HCT116 (cell line): ENCODE data around the gene STON2.

Experiments
- EGR1 ChIP-seq: IDR thresholded peaks from 2 replicates; pipeline ENCODE4 v1.6.1; 2012; ENCODE audit warnings: low read depth
- EZH2phosphoT487 ChIP-seq: fragments of 200-600 bp; IDR thresholded peaks from 2 replicates; pipeline ENCODE4 v1.6.1; 2018; ENCODE audit warnings: antibody characterized with exemption, borderline replicate concordance
- POLR2A ChIP-seq: IDR thresholded peaks from 2 replicates; pipeline ENCODE4 v1.7.0; 2011; ENCODE audit warnings: borderline replicate concordance; ENCODE audit not compliant: insufficient read depth, insufficient read length; ENCODE audit errors: extremely low read depth
- POLR2AphosphoS5 ChIP-seq: IDR thresholded peaks from 2 replicates; pipeline ENCODE4 v1.6.1; 2011; ENCODE audit warnings: mild to moderate bottlenecking, low read depth, low read length, moderate library complexity
- RAD21 ChIP-seq: IDR thresholded peaks from 2 replicates; pipeline ENCODE4 v1.6.1; 2012; ENCODE audit warnings: low read depth, mild to moderate bottlenecking
- TF ChIP-seq, protein P1 (sequence below), 3 experiments: fragments of 200-600 bp in 1 of 3; sonication (generic) in 1 of 3; IDR thresholded peaks in 2 of 3; conservative IDR thresholded peaks in 1 of 3; 2 replicates each; pipeline ENCODE4 v1.5.1; 2012 to 2017; ENCODE audit warnings: low read depth in 2 of 3, low read length in 2 of 3, antibody characterized with exemption in 1 of 3, borderline replicate concordance in 1 of 3, control low read depth in 1 of 3, mild to moderate bottlenecking in 1 of 3, mixed read lengths in 1 of 3, mixed run types in 1 of 3, moderate library complexity in 1 of 3; ENCODE audit not compliant: insufficient read depth in 1 of 3
- TF ChIP-seq, protein P2 (sequence below): IDR thresholded peaks from 2 replicates; pipeline ENCODE4 v1.6.1; 2012; ENCODE audit warnings: low read depth
- TF ChIP-seq, protein P3 (sequence below): IDR thresholded peaks from 2 replicates; pipeline ENCODE4 v1.6.1; 2012

DNA sequence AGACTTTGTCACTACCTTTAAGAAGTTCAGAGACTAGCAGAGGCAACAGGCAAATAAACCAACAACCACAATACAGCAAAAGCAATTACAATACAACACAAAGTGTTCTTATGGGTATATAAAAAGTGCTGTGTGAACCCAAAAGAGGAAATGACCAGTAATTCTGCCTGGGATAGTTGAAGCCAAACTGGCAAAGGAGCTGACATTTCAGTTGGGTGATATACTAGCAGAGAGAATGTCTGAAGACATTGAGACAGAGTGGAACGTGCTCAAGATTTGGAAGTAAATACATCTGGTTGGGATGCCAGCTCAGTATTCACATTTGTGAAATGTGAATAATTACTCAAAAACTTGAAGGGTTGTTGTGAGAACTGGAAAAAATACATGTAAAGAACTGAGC lies 98.8 kb downstream of the STON2 start:
- TF ChIP-seq POLR2AphosphoS5 = no peak
- TF ChIP-seq, protein P1, sequence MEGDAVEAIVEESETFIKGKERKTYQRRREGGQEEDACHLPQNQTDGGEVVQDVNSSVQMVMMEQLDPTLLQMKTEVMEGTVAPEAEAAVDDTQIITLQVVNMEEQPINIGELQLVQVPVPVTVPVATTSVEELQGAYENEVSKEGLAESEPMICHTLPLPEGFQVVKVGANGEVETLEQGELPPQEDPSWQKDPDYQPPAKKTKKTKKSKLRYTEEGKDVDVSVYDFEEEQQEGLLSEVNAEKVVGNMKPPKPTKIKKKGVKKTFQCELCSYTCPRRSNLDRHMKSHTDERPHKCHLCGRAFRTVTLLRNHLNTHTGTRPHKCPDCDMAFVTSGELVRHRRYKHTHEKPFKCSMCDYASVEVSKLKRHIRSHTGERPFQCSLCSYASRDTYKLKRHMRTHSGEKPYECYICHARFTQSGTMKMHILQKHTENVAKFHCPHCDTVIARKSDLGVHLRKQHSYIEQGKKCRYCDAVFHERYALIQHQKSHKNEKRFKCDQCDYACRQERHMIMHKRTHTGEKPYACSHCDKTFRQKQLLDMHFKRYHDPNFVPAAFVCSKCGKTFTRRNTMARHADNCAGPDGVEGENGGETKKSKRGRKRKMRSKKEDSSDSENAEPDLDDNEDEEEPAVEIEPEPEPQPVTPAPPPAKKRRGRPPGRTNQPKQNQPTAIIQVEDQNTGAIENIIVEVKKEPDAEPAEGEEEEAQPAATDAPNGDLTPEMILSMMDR (IDR thresholded peaks at IDR 0.05 in 2 of 3, conservative IDR thresholded peaks at IDR 0.05 in 1 of 3; ENCODE audit: borderline replicate concordance in 1 of 3, insufficient read depth in 1 of 3, low read depth in 2 of 3, low read length in 2 of 3) = no peak
- TF ChIP-seq, protein P2, sequence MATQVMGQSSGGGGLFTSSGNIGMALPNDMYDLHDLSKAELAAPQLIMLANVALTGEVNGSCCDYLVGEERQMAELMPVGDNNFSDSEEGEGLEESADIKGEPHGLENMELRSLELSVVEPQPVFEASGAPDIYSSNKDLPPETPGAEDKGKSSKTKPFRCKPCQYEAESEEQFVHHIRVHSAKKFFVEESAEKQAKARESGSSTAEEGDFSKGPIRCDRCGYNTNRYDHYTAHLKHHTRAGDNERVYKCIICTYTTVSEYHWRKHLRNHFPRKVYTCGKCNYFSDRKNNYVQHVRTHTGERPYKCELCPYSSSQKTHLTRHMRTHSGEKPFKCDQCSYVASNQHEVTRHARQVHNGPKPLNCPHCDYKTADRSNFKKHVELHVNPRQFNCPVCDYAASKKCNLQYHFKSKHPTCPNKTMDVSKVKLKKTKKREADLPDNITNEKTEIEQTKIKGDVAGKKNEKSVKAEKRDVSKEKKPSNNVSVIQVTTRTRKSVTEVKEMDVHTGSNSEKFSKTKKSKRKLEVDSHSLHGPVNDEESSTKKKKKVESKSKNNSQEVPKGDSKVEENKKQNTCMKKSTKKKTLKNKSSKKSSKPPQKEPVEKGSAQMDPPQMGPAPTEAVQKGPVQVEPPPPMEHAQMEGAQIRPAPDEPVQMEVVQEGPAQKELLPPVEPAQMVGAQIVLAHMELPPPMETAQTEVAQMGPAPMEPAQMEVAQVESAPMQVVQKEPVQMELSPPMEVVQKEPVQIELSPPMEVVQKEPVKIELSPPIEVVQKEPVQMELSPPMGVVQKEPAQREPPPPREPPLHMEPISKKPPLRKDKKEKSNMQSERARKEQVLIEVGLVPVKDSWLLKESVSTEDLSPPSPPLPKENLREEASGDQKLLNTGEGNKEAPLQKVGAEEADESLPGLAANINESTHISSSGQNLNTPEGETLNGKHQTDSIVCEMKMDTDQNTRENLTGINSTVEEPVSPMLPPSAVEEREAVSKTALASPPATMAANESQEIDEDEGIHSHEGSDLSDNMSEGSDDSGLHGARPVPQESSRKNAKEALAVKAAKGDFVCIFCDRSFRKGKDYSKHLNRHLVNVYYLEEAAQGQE = no peak
- TF ChIP-seq POLR2A = no peak
- TF ChIP-seq, protein P3, sequence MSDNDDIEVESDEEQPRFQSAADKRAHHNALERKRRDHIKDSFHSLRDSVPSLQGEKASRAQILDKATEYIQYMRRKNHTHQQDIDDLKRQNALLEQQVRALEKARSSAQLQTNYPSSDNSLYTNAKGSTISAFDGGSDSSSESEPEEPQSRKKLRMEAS = no peak
- TF ChIP-seq EGR1 = no peak
- no peak for TF ChIP-seq EZH2phosphoT487
- no peak for TF ChIP-seq RAD21
